T47D (cell line): ENCODE data around the gene MVP.

ENCODE experiments used
- DNase-seq, 2 experiments: peaks; one replicate each; pipeline versions ENCODE4 v3.0.0 to v3.0.0-alpha.2; 2011 to 2012; ENCODE audit warnings: low read depth in 1 of 2, low spot score in 1 of 2
- JUND ChIP-seq: IDR thresholded peaks from 2 replicates; pipeline ENCODE4 v1.6.1; 2012; ENCODE audit warnings: low read depth
- in situ Hi-C: cut with HindIII; loops from 2 replicates; pipeline ENCODE4 v1.10.0; 2016; ENCODE audit warnings: low sequenced_read_pairs, low pct_unique_long_range_greater_than_20kb

Gene MVP

DNA sequence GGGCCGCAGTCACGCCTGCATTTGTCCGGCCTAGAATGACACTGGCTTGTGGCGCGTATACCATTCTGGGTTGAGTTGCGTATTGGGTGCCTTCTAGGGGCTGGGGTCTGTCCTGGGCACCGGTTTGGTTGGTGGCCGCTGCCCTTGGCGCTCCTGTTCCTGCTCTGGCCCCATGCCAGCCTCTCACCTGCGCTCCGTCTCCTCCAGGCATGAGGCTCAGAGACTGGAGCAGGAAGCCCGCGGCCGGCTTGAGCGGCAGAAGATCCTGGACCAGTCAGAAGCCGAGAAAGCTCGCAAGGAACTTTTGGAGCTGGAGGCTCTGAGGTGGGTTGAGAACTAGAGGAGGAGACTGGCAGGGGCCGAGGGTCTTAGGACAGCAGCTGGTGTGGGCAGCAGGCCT lies 25.4 kb downstream of the MVP start:
- TF ChIP-seq JUND = no peak
- no peak for DNase-seq
- in situ Hi-C loops = no loop called here

DNA sequence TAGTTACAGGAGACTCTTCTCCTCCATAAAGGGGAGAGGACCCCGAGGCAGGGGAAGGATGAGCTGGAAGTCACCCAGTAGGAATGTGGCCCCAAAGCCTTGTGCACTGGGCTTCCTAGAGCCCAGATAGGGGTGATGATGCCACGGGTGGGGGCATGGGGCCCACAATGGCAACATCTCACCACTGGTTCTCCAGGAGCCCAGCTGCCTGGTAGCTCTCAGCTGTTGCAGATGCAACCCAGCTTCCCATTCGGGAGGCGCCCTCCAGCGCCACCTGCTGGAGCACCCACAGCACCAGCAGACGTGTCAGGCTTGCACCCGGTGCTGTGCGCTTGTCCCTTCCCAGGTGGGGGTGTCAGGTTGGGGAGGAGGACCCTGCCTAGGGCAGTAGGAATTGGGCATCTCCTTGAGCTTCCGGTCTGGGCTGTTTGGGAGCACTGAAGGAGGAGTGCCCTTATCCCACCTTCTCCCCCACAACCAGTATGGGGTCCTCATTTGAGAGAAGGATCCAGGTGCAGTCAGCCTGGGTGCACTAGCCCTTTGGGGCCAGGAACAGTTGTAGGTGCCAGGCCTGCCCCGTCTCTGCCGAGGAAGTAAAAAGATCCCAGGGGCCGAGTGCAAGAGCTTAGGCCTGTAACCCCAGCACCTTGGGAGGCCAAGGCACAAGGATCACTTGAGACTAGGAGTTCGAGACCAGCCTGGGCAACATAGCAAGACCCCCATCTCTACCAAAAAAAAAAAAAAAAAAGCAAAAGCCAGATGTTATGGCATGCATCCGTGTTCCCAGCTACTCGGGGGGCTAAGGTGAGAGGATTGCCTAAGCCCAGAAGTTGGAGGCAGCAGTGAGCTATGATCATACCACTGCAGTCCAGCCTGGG lies 28.4 kb downstream of the MVP start:
- peak; percentile 71 to 77 for DNase-seq
- in situ Hi-C loops = no loop called here

DNA sequence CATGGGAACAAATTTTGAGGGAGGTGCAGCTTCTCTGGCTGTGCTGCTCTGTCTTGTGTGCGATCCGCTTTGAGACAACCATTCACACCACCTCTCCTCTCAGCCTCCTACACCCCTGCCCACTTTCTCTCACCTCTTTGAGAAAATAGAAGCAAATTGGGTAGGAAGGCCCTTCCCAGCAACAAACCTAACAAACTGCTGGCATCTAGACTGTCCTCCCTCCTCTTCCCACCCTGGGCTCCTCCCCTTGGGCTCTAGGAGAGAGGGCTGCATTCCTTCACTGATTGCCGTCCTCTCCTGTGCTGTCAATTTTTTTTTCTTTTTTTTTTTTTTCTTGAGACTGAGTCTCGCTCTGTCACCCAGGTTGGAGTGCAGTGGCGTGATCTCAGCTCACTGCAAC lies 29.2 kb downstream of the MVP start:
- no peak for DNase-seq
- no peak for TF ChIP-seq JUND
- in situ Hi-C loops = no loop called here

More for the DNA sequence above, 28.4 kb downstream of the MVP start:
- TF ChIP-seq JUND = no peak

DNA sequence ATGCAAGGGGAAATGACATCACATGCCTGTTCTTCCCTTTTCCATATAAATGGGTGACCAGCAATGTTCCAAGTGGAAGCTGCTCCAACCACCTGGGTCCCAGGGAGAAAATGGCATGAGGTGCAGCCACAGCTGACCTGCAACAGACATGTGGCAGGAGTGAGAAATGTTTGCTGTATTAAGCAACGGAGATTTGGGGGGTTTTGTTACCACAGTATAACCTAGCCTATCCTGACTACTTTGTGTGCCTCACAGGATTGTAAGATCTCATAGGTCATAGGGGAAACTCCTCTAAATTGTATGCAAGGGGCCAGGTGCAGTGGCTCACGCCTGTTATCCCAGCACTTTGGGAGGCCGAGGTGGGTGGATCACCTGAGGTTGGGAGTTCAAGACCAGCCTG lies 30.7 kb downstream of the MVP start:
- in situ Hi-C loops = no loop called here
- no peak for TF ChIP-seq JUND
- DNase-seq = no peak

DNA sequence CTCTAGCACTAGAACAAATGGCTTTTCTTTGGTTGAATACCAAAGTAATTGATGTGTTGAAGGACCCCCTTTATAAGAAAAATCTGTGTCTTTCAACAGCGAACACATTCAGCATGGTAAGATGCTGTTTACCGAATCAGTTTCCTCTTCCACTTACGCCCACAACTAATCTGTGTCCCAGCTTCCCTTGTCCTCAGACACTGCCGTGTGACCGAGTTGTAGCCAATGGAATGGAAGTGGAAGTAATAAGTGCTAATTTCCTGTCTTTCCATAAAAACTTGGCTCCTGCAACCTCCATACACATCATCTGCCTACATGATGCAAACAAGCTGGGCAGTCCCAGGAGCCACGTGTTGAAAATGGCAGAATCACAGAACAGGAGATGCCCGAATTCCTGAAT lies 32.4 kb downstream of the MVP start:
- DNase-seq = no peak
- in situ Hi-C loops = no loop called here
- TF ChIP-seq JUND = no peak

DNA sequence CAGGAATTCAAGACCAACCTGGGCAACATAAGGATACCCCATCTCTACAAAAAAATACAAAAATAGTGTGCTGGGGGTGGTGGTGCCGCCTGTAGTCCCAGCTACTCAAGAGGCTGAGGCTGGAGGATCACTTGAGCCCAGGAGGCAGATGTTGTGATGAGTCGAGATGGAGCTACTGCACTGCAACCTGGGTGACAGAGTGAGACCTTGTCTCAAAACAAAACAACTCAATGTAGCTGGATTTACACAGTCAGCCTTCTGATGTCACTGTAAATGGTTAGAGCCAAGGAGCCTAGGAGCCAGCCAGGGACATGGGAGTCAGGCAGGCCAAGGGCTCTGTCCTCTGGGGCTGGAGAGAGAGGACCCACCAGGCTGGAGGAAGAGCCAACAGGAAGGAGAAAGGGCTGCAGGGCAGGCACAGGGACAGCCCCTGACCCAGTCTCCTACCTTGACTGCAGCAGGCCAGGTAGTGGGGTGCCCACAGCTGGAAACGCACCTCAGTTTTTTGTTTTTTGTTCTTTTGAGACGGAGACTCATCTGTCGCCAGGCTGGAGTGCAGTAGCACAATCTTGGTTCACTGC lies 34.3 kb downstream of the MVP start:
- no peak for TF ChIP-seq JUND
- in situ Hi-C loops = no loop called here
- DNase-seq = no peak

DNA sequence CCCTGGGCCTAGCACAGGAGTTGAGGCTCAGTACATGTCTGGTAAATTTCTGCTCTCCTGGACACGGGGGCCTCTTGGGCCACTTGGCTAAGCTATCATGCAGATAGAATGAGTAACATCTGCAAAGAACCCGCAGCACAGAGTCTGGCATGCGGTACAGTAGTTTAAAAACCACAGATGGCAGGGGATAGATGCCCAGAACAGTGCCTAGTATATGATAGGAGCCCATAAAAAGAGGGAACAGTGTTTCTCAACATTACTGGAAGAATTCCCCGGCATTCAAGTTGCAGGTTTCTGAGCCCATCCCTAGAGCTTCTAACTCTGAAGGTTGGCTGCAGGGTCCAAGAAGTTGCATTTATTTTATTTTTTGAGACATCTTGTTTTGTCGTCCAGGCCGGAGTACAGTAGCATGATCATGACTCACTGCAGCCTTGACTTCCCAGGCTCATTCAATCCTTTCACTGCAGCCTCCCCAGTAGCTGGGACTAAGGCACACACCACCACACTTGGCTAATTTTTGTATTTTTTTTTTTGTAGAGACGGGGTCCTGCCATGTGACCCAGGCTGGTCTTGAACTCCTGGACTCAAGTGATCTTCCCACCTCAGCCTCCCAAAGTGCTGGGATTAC lies 37.0 kb downstream of the MVP start:
- in situ Hi-C loops = no loop called here
- no peak for TF ChIP-seq JUND
- no peak for DNase-seq

DNA sequence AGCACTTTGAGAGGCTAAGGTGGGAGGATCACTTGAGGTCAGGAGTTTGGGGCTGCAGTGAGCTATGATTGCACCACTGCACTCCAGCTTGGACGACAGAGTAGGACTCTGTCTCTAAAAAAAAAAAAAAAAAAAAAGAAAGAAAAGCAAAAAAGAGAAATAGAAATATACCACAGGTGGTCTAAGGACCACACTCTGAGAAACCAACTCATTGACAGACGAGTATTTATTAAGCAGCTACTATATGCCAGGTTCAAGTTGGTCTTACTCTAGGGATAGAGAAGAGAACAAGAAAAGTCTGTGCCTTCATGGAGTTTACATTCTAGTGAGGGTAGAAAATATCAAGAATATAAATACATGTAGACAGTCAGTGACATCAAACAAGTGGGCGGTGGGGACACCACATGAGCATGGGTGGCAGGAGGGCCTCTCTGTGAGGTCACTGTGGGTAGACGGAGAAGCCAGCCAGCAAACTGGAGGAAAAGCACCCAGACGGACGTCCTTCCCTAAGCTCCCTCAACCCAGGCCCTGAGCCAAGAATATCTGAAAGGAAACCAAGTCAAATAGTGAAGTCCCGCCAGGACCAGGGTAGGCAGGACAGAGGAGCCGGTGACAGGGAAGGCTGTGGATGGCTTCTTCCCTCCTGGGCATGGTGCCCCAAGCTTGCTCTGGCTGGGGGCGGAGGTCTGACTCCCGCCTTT lies 38.0 kb downstream of the MVP start:
- DNase-seq = no peak
- in situ Hi-C loops = no loop called here
- no peak for TF ChIP-seq JUND

DNA sequence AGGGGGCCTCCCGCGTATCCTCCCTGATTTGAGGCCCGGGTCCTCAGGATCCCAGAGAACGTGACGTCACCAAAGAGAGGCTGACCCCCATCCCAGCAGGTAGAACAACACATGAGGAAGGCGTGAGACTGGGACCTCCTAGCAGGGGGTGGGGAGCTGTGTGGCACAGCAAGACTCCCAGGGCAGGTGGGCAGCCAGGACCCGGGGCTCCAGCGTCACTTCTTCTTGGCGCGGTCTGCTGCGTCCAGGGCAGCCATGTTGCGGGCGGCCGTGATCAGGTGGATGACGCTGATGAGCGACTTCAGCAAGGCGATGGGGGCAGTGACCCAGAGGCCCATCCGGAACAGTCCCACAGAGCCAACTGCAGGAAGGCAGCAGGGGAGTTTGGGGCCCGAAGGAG lies 38.7 kb downstream of the MVP start:
- TF ChIP-seq JUND = no peak
- DNase-seq = no peak
- in situ Hi-C loops = no loop called here

DNA sequence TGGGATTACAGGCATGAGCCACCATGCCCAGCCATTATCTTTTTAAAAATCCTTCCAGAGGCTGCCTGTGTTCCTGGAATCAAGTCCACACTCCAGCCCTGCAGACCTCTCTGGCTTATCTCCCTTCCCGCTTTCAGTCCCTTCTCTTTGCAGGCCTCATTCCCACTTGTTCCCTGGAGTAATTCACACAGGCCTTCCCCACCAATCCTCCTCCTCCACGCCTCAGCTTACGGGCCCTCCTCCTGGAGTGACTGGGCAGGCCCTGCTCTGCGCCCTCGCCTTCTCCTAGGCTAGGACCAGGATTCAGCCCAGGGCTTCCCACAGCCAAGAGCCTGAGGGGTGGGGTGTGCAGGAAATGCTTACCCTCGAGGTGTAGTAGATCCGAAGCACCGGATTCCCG lies 40.0 kb downstream of the MVP start:
- in situ Hi-C loops = no loop called here
- DNase-seq = no peak
- TF ChIP-seq JUND = no peak

DNA sequence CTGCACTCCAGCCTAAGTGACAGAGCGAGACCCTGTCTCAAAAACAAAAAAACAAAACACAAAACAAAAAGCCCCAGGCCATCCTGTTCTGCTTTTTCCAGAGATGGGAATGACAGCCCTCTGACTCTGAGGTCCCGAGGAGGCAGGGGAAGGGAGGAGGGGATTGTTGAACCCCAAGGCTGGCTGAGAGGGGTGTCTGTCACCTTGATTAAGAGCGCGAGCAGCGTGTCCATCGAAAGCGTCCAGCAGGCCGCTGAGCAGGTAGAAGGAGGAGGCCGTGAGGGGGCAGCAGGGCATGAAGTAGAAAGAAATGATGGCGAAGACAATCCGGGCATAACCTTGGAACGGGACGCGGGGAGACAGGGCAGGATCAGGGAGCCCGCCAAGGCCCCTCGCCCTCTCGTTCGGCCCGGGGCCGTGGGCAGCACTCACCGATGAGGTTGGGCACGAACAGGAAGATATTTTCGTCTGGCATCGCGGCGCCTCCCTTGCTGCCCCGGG lies 42.2 kb downstream of the MVP start:
- in situ Hi-C loops = no loop called here
- DNase-seq = peak in 1 of 2 experiments; percentile 50
- TF ChIP-seq JUND = no peak

DNA sequence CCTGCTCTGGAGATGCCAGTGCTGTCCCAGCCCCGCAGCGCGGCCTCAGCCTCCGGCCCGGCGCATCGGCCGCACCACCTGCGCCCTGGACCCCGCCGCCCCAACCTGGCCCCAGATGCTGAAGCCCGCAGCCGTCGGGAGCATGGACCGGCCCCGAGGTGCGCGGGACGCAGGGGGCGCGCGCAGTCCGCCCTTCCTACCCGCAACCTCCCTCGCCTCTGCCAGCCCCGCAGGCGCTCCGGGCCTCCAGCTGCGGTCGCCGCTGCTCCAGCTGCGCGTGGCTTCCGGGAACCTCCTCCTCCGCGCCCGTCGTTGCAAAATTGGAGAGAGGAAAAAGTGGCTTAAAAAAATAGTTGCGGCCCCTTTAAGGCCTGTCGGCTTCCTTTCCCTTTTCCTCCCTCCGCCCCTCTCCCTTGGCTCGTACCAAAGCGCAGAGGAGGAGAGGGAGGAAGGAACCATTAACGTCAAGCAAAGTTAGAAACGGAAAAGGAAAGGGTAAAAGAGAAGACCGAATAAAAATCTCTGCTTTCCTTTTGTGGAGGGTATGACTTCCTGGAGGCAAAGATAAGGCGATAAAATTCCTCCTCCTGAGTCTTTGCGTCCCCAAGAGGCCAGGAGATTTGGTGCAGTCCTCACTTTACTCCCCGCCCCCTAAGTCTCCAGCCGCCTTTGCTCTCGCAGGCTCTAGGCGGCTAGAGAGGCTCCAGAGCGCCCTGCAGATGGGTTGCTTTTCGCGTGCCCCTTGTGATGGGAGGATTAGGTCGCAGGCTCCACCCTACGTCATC lies 42.8 kb downstream of the MVP start, which contains the start of gene CDIPT:
TSS of gene CDIPT (minus strand) at position 343 of the 785 bp plus-strand sequence. CDS start 369 bp downstream, outside the sequence.
- peak; percentile 70 for TF ChIP-seq JUND
- in situ Hi-C loops = no loop called here
- DNase-seq = peak; percentile 75 to 99
